ENCODE data around the gene ENTPD1. TPM values are rescaled to one million over a fixed set of nuclear protein-coding genes. Genes with fewer than 3 reads are reported as not detected.
"Not testable (repeated sequence)": the region's sequence is repeated elsewhere in the genome, so short reads cannot be mapped to it uniquely, and the experiment has no call there.

Gene ENTPD1
- total RNA-seq, 1 experiment from 2014 or later = 0.11 TPM

DNA sequence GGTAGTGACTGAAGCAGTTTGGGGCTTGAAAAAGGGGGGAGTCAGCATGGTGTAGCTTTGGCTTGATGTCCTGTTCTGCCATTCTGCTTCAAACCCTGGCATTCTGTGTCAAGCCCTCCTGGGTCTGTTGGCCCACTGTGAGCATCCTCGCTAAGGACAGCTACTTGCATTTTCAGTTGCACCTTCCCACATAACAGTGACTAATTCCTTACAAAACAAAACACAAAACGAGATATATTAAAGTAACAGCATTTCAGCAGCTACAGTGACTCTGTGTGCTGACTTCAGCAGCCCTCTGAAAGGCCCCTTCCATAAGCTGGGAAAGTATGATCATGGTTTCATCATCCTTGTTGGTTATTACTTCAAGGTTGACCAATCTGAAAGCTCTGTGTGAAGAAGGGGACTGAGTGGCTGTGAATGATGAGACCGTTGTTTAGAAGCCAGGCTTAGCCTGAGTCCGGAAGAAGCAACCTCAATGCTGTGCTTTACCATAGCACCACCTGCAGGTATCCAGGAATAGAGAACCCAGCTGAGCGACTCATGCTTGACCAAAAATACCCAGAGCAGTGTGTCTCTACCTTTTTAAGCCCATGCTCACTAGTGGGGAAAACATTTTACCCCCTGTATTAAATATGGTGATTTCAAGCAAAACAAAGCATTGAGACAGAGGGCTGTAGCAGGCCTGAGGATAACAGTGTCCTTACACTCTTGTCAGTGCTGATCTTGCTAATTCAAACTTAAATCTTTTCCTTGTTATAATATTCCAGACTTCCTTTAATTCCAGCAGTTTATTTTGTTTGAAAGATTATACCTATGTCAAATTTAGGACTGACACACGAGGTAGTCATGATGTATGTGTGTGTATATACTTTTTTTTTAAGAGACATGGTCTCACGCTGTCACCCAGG lies 109.2 kb downstream of the ENTPD1 start:
- DNase-seq (ENCODE audit: low read depth) = peak; percentile 72

GRCh38 chr10:95865814-95866466 lies 110.0 kb downstream of the ENTPD1 start:
- no peak for DNase-seq (ENCODE audit: low read depth)

DNA sequence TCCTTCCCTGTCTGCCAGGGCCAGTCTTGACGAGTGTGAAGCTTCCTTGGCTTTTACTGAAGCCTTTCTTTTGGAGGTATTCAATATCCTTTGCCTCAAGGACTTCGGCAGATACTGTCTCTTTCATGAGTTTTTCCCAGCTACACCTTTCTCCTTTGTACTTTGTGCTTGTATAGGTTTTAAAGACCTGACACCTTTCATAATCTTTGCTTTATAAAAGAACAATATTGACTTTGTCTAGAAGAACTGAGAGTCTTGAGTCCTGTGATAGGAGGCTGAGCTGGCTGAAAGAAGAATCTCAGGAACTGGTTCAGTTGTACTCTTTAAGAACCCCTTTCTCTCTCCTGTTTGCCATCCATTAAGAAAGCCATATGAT lies 110.5 kb downstream of the ENTPD1 start:
- DNase-seq (ENCODE audit: low read depth) = no peak

GRCh38 chr10:95867866-95868265 lies 111.9 kb downstream of the ENTPD1 start:
- no peak for DNase-seq (ENCODE audit: low read depth)

GRCh38 chr10:95872158-95872711 lies 116.3 kb downstream of the ENTPD1 start:
- no peak for DNase-seq (ENCODE audit: low read depth)

GRCh38 chr10:95873139-95873538 lies 117.2 kb downstream of the ENTPD1 start:
- DNase-seq (ENCODE audit: low read depth) = no peak

- DNase-seq (ENCODE audit: low read depth) = no peak
Observed at GRCh38 chr10:95873651-95874050, 117.7 kb downstream of the ENTPD1 start.

DNA sequence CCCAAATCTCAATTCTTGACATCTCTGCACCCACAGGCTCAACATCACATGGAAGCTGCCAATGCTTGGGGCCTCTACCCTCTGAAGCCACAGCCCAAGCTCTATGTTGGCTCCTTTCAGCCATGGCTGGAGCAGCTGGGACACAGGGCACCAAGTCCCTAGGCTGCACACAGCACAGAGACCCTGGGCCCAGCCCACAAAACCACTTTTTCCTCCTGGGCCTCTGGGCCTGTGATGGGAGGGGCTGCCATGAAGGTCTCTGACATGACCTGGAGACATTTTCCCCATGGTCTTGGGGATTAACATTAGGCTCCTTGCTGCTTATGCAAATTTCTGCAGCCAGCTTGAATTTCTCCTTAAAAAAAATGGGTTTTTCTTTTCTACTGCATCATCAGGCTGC lies 118.8 kb downstream of the ENTPD1 start:
- DNase-seq (ENCODE audit: low read depth) = not testable (repeated sequence)

- no peak for DNase-seq (ENCODE audit: low read depth)
Observed at GRCh38 chr10:95876756-95877155, 120.8 kb downstream of the ENTPD1 start.

DNA sequence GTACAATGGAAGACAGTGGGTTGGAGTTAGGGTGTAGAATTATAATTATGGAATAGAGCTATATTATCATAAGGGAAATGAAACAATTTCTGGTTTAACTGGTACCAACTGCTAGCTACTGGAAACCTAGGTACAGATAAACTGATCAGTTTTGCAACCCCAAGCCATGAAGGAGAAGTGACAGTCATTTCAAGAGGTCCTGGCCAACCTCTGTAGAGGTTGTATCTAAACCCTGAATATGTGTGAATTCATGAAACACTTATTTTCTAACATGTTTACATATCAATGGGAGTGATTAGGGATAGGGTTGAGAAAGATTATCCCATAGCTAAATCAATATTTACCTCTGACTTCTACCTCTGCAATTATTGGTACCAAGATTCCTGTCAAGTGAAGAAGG lies 121.9 kb downstream of the ENTPD1 start:
- no peak for DNase-seq (ENCODE audit: low read depth)

DNA sequence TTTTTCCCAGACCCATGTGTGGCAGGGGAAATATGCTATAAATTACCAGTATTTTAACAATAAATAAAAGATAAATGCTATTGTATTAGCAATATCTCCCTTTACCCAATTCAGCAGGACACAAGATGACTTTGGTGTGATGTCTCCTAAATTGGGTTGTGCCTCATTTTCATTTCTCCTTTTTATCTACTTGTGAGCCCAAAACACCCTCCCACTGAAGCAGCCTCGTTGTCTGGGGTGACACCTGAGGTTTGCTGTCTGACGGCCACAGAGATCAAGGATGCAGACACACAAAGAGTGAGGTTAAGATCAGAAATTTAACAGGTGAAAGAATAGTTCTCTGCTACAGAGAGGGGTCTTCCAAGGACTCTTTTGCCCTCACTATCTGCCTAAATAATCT lies 124.7 kb downstream of the ENTPD1 start:
- DNase-seq (ENCODE audit: low read depth) = no peak

DNA sequence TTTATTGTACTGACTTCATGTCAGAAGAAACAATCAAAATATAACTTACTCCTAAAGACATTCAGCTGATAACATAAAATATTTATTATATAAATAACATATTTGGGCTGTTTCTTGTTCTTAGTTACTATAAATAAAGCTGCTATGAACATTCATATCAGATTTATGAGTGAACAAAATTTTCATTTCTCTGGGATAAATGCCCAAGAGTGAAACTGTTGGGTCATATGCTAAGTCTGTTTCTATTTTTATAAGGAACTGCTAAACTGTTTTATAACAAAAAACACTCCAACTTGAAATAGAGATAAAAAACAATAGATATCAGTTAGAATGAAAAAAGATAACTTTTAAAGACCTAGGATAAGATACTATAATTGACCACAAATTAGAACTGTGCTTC lies 125.4 kb downstream of the ENTPD1 start:
- DNase-seq (ENCODE audit: low read depth) = no peak

DNA sequence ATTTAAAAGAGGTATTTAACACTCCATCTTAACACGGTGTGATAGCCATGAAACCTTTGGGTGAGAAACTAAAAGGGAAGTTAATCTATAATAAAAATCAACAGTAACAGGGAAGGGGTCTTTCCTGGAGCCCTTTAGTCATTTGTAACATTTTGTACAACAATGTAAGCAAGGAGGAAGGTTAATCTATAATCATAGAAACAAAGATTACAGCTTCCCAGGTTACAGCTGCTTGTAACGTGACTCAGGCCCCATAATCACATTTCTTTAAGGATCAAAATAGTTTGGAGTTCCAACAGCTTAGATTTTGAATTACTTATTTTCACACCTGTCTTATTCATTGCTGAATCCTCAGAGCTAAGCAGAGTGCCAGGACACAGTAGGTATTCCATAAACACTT lies 133.9 kb downstream of the ENTPD1 start:
- DNase-seq (ENCODE audit: low read depth) = no peak

- no peak for DNase-seq (ENCODE audit: low read depth)
Observed at GRCh38 chr10:95896071-95896850, 140.3 kb downstream of the ENTPD1 start.

- DNase-seq (ENCODE audit: low read depth) = not testable (repeated sequence)
Observed at GRCh38 chr10:95905897-95906580, 150.1 kb downstream of the ENTPD1 start.

DNA sequence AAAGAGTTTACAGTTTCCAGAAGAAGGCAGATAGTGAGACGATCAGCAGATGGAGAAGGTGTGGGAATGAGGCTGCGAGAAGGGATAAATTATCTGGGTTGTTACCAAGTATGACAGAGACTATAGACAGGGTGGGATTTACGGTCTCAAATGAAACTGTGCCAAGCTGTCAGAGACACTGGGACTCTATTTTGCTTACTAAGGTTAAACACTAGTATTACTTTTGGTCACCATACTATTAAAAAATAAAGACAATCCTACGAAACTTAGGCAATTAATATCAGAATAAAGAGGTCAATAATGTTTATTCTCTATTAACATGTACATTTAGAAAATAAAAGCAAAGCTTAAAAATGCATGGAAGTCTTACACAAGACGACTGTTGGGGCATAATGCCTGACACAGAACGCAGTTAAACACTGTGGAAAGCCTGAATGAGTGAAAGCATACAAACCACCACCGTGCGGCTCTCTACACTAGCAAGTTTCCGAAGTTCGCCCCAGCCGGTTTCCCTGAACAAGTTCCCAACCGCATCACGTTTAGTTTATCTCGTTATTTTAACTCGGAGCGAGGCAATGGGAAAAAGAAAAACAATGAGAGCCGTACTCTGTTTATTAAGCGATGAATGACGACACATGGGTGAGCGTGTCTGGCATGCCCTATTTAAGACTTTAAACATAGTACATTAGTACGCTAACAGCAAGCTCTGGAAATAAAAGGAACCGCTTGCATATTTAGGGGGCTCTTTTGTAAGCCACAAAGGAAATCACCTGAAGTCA lies 150.9 kb downstream of the ENTPD1 start:
- DNase-seq (ENCODE audit: low read depth) = peak; percentile 60

GRCh38 chr10:95907456-95908253 lies 151.7 kb downstream of the ENTPD1 start, which contains the start of gene CC2D2B:
Gene CC2D2B, plus strand, starts transcription at chr10:95907975. Its CDS starts 3,349 bp downstream, at chr10:95911324.
- DNase-seq (ENCODE audit: low read depth) = peak; percentile 75

DNA sequence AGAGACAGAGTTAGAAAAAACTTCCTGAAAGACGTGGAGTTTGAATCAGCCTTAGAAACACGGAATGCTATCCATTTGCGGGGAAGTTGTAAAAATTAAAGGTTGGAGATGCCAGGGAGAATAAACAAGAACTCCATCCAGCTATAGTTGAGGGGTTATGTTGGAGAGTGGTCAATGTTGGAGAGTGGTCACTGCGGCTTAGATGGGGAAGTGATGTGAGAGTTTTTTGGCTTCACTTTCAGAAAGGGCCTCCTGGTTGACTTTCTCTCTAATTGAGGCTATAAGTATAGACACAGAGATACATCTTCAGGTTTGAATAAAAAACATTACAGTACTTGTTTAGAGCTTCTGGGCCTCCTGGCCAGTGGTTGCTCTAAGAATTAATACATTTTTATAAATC lies 152.5 kb downstream of the ENTPD1 start:
- DNase-seq (ENCODE audit: low read depth) = no peak

DNA sequence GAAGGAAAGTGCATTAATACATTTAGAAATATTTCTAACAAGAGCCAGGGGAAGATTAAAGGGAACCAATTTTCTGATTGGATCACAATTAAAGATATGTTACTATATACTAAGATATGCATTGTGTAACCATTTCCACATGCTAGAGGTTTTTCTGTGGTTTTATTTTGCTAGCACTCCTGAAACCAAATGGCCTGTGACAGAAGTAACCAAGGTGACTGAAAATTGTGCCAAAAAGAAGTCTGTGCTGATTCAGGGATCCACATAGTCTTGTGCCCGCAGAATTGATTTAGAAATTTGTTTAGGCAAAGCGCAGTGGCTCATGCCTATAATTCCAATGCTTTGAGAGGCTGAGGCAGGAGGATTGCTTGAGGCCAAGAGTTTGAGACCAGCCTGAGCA lies 153.6 kb downstream of the ENTPD1 start:
- no peak for DNase-seq (ENCODE audit: low read depth)

All from LHCN-M2 (cell line).